GM23248 (cell line): Measurements from ENCODE around the gene PGC. TPM values are rescaled to one million over a fixed set of nuclear protein-coding genes. Genes with fewer than 3 reads are reported as not detected.

Experiments used
- DNase-seq: peaks from one replicate; pipeline ENCODE4 v3.0.0-alpha.2; 2015
- H2AFZ ChIP-seq: fragments of 200-600 bp; sonication (generic); 2 replicates; pipeline ENCODE4 v1.6.1; 2016; ENCODE audit warnings: antibody characterized with exemption
- H3F3A ChIP-seq: fragments of 200-600 bp; sonication (generic); 2 replicates; pipeline ENCODE4 v1.6.1; 2016; ENCODE audit warnings: mild to moderate bottlenecking, antibody characterized with exemption, mixed run types; ENCODE audit not compliant: insufficient read depth
- H3K27ac ChIP-seq: fragments of 200-600 bp; sonication (generic); 2 replicates; pipeline ENCODE4 v1.5.1; 2016; ENCODE audit warnings: mild to moderate bottlenecking
- H3K27me3 ChIP-seq: fragments of 200-600 bp; sonication (generic); replicated peaks from 2 replicates; pipeline ENCODE4 v1.6.1; 2016; ENCODE audit warnings: mild to moderate bottlenecking; ENCODE audit not compliant: insufficient read depth
- H3K36me3 ChIP-seq: fragments of 200-600 bp; sonication (generic); 2 replicates; pipeline ENCODE4 v1.6.1; 2016; ENCODE audit warnings: low read depth, mild to moderate bottlenecking
- H3K4me1 ChIP-seq: fragments of 200-600 bp; sonication (generic); 2 replicates; pipeline ENCODE4 v1.6.1; 2016; ENCODE audit warnings: mild to moderate bottlenecking; ENCODE audit not compliant: insufficient read depth
- H3K4me2 ChIP-seq: fragments of 200-600 bp; sonication (generic); one replicate; pipeline ENCODE4 v1.6.1; 2016; ENCODE audit warnings: mild to moderate bottlenecking; ENCODE audit not compliant: unreplicated experiment
- H3K4me3 ChIP-seq: fragments of 200-600 bp; sonication (generic); 2 replicates; pipeline ENCODE4 v1.5.1; 2016; ENCODE audit warnings: mild to moderate bottlenecking
- H3K79me2 ChIP-seq: fragments of 200-600 bp; sonication (generic); 2 replicates; pipeline ENCODE4 v1.6.1; 2016; ENCODE audit warnings: mild to moderate bottlenecking; ENCODE audit not compliant: insufficient read depth
- H3K9ac ChIP-seq: fragments of 200-600 bp; sonication (generic); 2 replicates; pipeline ENCODE4 v1.6.1; 2016; ENCODE audit warnings: mild to moderate bottlenecking
- H3K9me2 ChIP-seq: fragments of 200-600 bp; sonication (generic); 2 replicates; pipeline ENCODE4 v1.6.1; 2016; ENCODE audit warnings: mixed run types, mild to moderate bottlenecking, moderate library complexity; ENCODE audit not compliant: insufficient read depth
- H3K9me3 ChIP-seq: fragments of 200-600 bp; sonication (generic); one replicate; pipeline ENCODE4 v1.6.1; 2017; ENCODE audit warnings: low read depth
- H4K20me1 ChIP-seq: fragments of 200-600 bp; sonication (generic); 2 replicates; pipeline ENCODE4 v1.6.0; 2016; ENCODE audit not compliant: insufficient read depth
- EZH2 ChIP-seq: fragments of 200-600 bp; sonication (generic); IDR thresholded peaks from 2 replicates; pipeline ENCODE4 v1.6.1; 2018; ENCODE audit warnings: antibody characterized with exemption, mild to moderate bottlenecking; ENCODE audit not compliant: insufficient read depth, poor library complexity, severe bottlenecking
- EZH2phosphoT487 ChIP-seq: fragments of 200-600 bp; sonication (generic); IDR thresholded peaks from 2 replicates; pipeline ENCODE4 v1.6.1; 2018; ENCODE audit warnings: antibody characterized with exemption, moderate library complexity, mild to moderate bottlenecking, low read depth; ENCODE audit not compliant: insufficient read depth
- WGBS, 2 experiments: methylation state at CpG; one replicate each; pipeline ENCODE4 v1.1.6; 2015 to 2017; ENCODE audit warnings: low lambda C conversion rate in 2 of 2, low coverage in 1 of 2; ENCODE audit errors: missing lambda C conversion rate in 2 of 2; 5-methylcytosine and 5-hydroxymethylcytosine counted together
- in situ Hi-C: fragments of 300-500 bp; cut with MboI; formaldehyde crosslinking; loops from 2 replicates; pipeline ENCODE4 v1.15.0; 2020
- polyA plus RNA-seq: library from polyadenylated mRNA; unstranded; fragments of >200 nt; fragmentation: Nextera tagmentation; extraction: Ambion mirVana; gene quantifications from 2 replicates; pipeline ENCODE4 v1.2.1, GENCODE V29; 2016
- total RNA-seq: library from RNA; depleted of rRNA; stranded (reverse); fragments of >200 nt; shearing (Covaris generic); gene quantifications from 2 replicates; pipeline ENCODE4 v1.2.3, GENCODE V29; 2014

The PGC gene
- total and polyA plus RNA-seq, 2 experiments from 2014 or later, result not detected

DNA sequence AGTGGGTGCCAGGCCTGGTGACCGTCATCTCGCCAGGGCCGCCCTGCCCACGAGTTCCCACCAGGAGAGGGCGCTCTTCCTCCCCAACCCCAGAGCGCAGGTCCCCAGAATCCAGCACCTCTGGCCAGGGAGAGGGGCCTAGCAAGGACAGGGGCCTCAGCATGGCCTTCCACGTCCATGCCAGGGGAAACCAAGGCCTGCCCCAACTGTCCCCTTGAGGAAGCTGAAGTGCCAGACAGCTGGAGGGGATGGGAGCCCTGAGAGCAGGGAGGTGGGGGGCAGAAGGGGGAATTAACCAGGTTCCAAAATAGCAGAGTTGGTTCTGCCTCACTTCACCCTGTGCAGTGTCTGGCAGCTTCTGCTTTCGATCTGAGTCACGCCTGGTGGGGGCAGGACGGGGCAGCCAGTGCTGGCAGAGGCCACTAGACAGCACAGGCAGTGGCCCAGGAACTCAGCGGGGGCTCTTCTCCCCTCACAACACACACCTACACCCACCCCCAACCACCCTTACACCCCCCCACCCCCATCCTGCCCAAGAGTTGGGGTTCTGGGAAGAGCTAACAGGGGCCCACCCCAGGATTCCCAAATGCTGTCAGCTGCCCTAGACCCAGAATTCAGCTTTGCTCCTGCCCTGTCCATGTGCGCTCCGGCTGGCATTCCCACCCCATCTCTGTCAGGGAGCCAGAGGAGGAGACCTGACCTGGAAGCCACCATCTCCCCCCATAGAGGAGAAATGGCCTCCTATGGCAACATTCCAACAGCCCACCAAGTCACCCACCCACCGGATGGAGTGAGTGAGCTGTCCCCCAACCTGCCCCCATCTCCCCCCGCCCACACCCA is 41.0 kb downstream of the PGC start:
- no peaks in the 10 kb centered on the region for H3K79me2 ChIP-seq
- DNase-seq, result peak; percentile 91
- no peaks in the 10 kb centered on the region for H3K36me3 ChIP-seq
- H3K9me3 ChIP-seq, result no peaks in the 10 kb centered on the region
- 0 out of 2 replicates have a peak, but pooled peaks cover 11% of the 10 kb centered on the region for H3F3A ChIP-seq
- in situ Hi-C loops, result no loop called here
- peak overlapping the region; percentile 52 for H3K4me2 ChIP-seq
- peak overlapping the region; percentile 68 for H3K27ac ChIP-seq
- H3K27me3 ChIP-seq, result no peaks in the 10 kb centered on the region
- WGBS, 2 experiments, result 4 to 5% methylated on average over 10 to 15 of the region's 15 CpGs
- H4K20me1 ChIP-seq, result no peaks in the 10 kb centered on the region
- no peak for TF ChIP-seq EZH2phosphoT487
- no peak for TF ChIP-seq EZH2
- peak overlapping the region; percentile 69 for H3K9ac ChIP-seq
- peak overlapping the region; percentile 66 for H2AFZ ChIP-seq
- peaks cover 18% of the 10 kb centered on the region for H3K4me1 ChIP-seq
- H3K4me3 ChIP-seq, result no peak overlapping the region
- H3K9me2 ChIP-seq, result no peaks in the 10 kb centered on the region

DNA sequence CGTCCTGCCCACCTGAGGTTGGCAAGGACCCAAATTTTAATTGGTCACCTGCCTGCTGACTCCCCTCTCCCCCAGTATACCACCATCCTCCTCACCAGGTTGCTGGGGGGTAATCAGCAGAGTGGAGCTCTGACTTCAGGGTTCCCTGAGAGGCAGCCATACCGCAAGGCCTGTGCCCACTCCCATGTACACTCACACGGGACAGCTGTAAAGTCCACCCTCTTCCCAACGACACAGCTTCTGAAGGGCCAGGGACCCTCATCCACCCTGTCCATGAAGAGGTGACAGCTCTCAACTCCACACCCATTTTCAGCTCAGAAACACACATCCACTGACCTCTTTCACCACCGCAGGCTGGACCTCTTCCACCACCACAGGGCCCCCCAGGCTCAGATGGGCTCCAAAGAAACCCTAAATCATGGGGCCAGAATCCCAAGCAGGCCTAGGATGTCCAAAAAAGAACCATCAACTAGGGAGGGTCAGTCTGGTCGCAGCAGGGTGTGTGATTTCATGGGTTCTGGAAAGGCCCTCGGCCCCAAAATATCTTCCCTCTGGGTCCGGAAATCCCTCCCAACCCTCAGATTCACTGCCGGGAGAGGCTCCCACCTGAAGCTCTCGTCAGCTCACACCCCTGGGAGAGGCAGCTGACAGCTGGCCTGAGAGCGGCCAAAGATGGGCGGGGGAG is 41.7 kb downstream of the PGC start:
- H3K79me2 ChIP-seq, result no peaks in the 10 kb centered on the region
- H3K36me3 ChIP-seq, result no peaks in the 10 kb centered on the region
- no peak overlapping the region for H3K4me3 ChIP-seq
- H3F3A ChIP-seq, result 0 out of 2 replicates have a peak, but pooled peaks cover 11% of the 10 kb centered on the region
- H3K4me2 ChIP-seq, result peak overlapping the region; percentile 52
- peaks cover 18% of the 10 kb centered on the region for H3K4me1 ChIP-seq
- in situ Hi-C loops, result no loop called here
- no peaks in the 10 kb centered on the region for H3K9me2 ChIP-seq
- TF ChIP-seq EZH2, result no peak
- TF ChIP-seq EZH2phosphoT487, result no peak
- H3K9me3 ChIP-seq, result no peaks in the 10 kb centered on the region
- no peak for DNase-seq
- no peaks in the 10 kb centered on the region for H4K20me1 ChIP-seq
- peak overlapping the region; percentile 66 for H2AFZ ChIP-seq
- peak overlapping the region; percentile 69 for H3K9ac ChIP-seq
- 39 to 48% methylated on average over 12 of the region's 12 CpGs for WGBS, 2 experiments
- peak overlapping the region; percentile 68 for H3K27ac ChIP-seq
- no peaks in the 10 kb centered on the region for H3K27me3 ChIP-seq

- H3K27ac ChIP-seq, result no peak overlapping the region
- 96 to 97% methylated on average over 5 of the region's 5 CpGs for WGBS, 2 experiments
- no peaks in the 10 kb centered on the region for H3K9me2 ChIP-seq
- H3K4me2 ChIP-seq, result no peak overlapping the region
- H3F3A ChIP-seq, result 0 out of 2 replicates have a peak, but pooled peaks cover 11% of the 10 kb centered on the region
- H3K9me3 ChIP-seq, result no peaks in the 10 kb centered on the region
- in situ Hi-C loops, result no loop called here
- no peaks in the 10 kb centered on the region for H3K36me3 ChIP-seq
- no peak overlapping the region for H2AFZ ChIP-seq
- H3K79me2 ChIP-seq, result no peaks in the 10 kb centered on the region
- peaks cover 18% of the 10 kb centered on the region for H3K4me1 ChIP-seq
- TF ChIP-seq EZH2phosphoT487 (no peak), EZH2 (no peak)
- DNase-seq, result no peak
- H3K27me3 ChIP-seq, result no peaks in the 10 kb centered on the region
- H3K9ac ChIP-seq, result no peak overlapping the region
- H4K20me1 ChIP-seq, result no peaks in the 10 kb centered on the region
- H3K4me3 ChIP-seq, result no peak overlapping the region
Measured at GRCh38 chr6:41704656-41705310, 42.4 kb downstream of the PGC start.

DNA sequence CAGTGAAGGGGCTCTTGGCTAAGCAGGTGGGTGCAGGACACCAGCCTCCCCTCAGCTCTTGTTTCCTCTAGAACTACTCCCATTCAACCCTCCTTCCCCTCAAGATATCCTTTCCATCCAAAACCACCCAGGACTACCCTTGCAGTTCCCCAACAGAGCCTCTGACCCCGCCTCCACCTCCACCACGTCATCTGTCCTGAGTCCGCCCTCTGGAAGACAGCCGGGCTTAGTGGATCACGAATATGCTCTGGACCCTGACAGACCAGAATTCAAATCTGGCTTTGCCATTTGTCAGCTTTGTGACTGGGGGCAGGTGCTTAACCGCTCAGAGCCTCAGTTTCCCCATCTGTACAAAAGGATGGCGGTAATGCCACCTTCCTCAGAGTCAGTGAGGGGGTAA is 43.2 kb downstream of the PGC start:
- in situ Hi-C loops, result no loop called here
- Histone ChIP-seq H3K27ac (no peak overlapping the region), H3K36me3 (no peaks in the 10 kb centered on the region), H3K4me1 (peaks cover 18% of the 10 kb centered on the region), H3F3A (0 out of 2 replicates have a peak, but pooled peaks cover 11% of the 10 kb centered on the region), H3K4me2 (no peak overlapping the region), H3K9me3 (no peaks in the 10 kb centered on the region), H3K79me2 (no peaks in the 10 kb centered on the region), H2AFZ (no peak overlapping the region), H3K27me3 (no peaks in the 10 kb centered on the region), H3K4me3 (no peak overlapping the region), H4K20me1 (no peaks in the 10 kb centered on the region), H3K9me2 (no peaks in the 10 kb centered on the region), H3K9ac (no peak overlapping the region)
- 71% methylated on average over 7 of the region's 7 CpGs for WGBS, 2 experiments
- no peak for TF ChIP-seq EZH2
- no peak for TF ChIP-seq EZH2phosphoT487
- DNase-seq, result no peak
